Keratinocyte (primary cell): ENCODE data around the gene ERMARD. TPM values are rescaled to one million over a fixed set of nuclear protein-coding genes. Genes with fewer than 3 reads are reported as not detected.

Source experiments
- DNase-seq: peaks from one replicate; pipeline ENCODE4 v3.0.0-alpha.2; 2011; ENCODE audit warnings: low read depth, missing footprints, low spot score
- FAIRE-seq: peaks from 2 replicates; lab custom pipeline; 2011; peaks lifted over from hg19 to GRCh38; lab: Jason Lieb, UNC
- H2AFZ ChIP-seq: 2 replicates; pipeline ENCODE4 v1.6.0; 2012; ENCODE audit warnings: low read length, control low read depth, inconsistent platforms; ENCODE audit not compliant: control insufficient read depth
- H3K27ac ChIP-seq: 2 replicates; pipeline ENCODE4 v1.5.1; 2011; ENCODE audit warnings: low read length; ENCODE audit not compliant: control insufficient read depth, insufficient read depth
- H3K27me3 ChIP-seq: 3 replicates; pipeline ENCODE4 v1.6.0; 2011; ENCODE audit warnings: low read length; ENCODE audit not compliant: control insufficient read depth, insufficient read depth; ENCODE audit errors: extremely low read depth
- H3K36me3 ChIP-seq, 2 experiments: 2 replicates in 1 of 2; 3 replicates in 1 of 2; pipeline ENCODE4 v1.5.1; 2011; ENCODE audit warnings: low read length in 2 of 2, mild to moderate bottlenecking in 1 of 2; ENCODE audit not compliant: control insufficient read depth in 2 of 2, insufficient read depth in 2 of 2; ENCODE audit errors: extremely low read depth in 1 of 2
- H3K4me1 ChIP-seq: 3 replicates; pipeline ENCODE4 v1.5.1; 2011; ENCODE audit warnings: low read length; ENCODE audit not compliant: control insufficient read depth, insufficient read depth; ENCODE audit errors: extremely low read depth
- H3K4me2 ChIP-seq: 3 replicates; pipeline ENCODE4 v1.6.0; 2011; ENCODE audit warnings: low read depth, low read length; ENCODE audit not compliant: control insufficient read depth, insufficient read depth; ENCODE audit errors: extremely low read depth
- H3K4me3 ChIP-seq, 3 experiments: fragments of 200-600 bp in 1 of 3; sonication (generic) in 1 of 3; 2 replicates in 2 of 3; 3 replicates in 1 of 3; pipeline ENCODE4 v1.5.1; 2011 to 2016; ENCODE audit warnings: low read length in 3 of 3, mild to moderate bottlenecking in 3 of 3, control low read depth in 2 of 3, inconsistent platforms in 1 of 3, low read depth in 1 of 3, mixed read lengths in 1 of 3, mixed run types in 1 of 3, moderate library complexity in 1 of 3; ENCODE audit not compliant: control insufficient read depth in 2 of 3, insufficient read depth in 2 of 3; ENCODE audit errors: extremely low read depth in 1 of 3
- H3K79me2 ChIP-seq: 2 replicates; pipeline ENCODE4 v1.6.0; 2012; ENCODE audit warnings: low read length; ENCODE audit not compliant: control insufficient read depth, insufficient read depth
- H3K9ac ChIP-seq: 3 replicates; pipeline ENCODE4 v1.6.0; 2011; ENCODE audit warnings: low read length; ENCODE audit not compliant: control insufficient read depth, insufficient read depth; ENCODE audit errors: extremely low read depth
- H3K9me1 ChIP-seq: 3 replicates; pipeline ENCODE4 v1.6.0; 2011; ENCODE audit warnings: low read length; ENCODE audit not compliant: control insufficient read depth, insufficient read depth; ENCODE audit errors: extremely low read depth
- H3K9me3 ChIP-seq: 2 replicates; pipeline ENCODE4 v1.5.1; 2012; ENCODE audit warnings: low read depth, low read length; ENCODE audit not compliant: control insufficient read depth
- H4K20me1 ChIP-seq: 3 replicates; pipeline ENCODE4 v1.6.0; 2011; ENCODE audit warnings: low read length; ENCODE audit not compliant: control insufficient read depth, insufficient read depth; ENCODE audit errors: extremely low read depth
- CTCF ChIP-seq, 3 experiments: IDR thresholded peaks in 1 of 3; conservative IDR thresholded peaks in 1 of 3; optimal IDR thresholded peaks in 1 of 3; 2 replicates in 2 of 3; 3 replicates in 1 of 3; pipeline versions ENCODE3 to v1.5.1; 2011; ENCODE audit warnings: low read length in 3 of 3, mild to moderate bottlenecking in 3 of 3, moderate library complexity in 2 of 3, control low read depth in 1 of 3, inconsistent platforms in 1 of 3; ENCODE audit not compliant: insufficient read depth in 2 of 3; ENCODE audit errors: extremely low read depth in 1 of 3
- EZH2 ChIP-seq: IDR thresholded peaks from one replicate; pipeline ENCODE4 v1.6.1; 2012; ENCODE audit warnings: inconsistent platforms, mild to moderate bottlenecking, low read length, moderate library complexity
- dilution Hi-C: fragments of 300-500 bp; cut with MboI; formaldehyde crosslinking; loops from one replicate; pipeline ENCODE4 v1.7.0; 2020; ENCODE audit warnings: low sequenced_read_pairs; ENCODE audit not compliant: extremely low pct_ligation_motif_present
- polyA plus RNA-seq, 5 experiments: library from polyadenylated mRNA; depleted of rRNA in 3 of 5; stranded (reverse) in 3 of 5; stranded (forward) in 1 of 5; unstranded in 1 of 5; fragments of >200 nt; gene quantifications; 1 replicate in 1 of 5; 2 replicates in 3 of 5; 3 replicates in 1 of 5; pipeline versions ENCODE4 v1.2.1 to v1.2.3, GENCODE V29; 2011 to 2012; ENCODE audit warnings: missing spikeins in 2 of 5, low read depth in 1 of 5, low replicate concordance in 1 of 5

The ERMARD gene
- polyA plus RNA-seq, 1 donor (not counting 4 experiments of a cell fraction or from before 2014, with no cell fraction given) = 37.9 TPM

- no peak overlapping the region for H3K9ac ChIP-seq
- no peaks in the 10 kb centered on the region for H3K9me3 ChIP-seq
- H2AFZ ChIP-seq = no peak overlapping the region
- H3K27me3 ChIP-seq = no peaks in the 10 kb centered on the region
- peaks cover 18% of the 10 kb centered on the region for H3K79me2 ChIP-seq
- TF ChIP-seq EZH2 = no peak
- TF ChIP-seq CTCF (optimal IDR thresholded peaks at IDR 0.05 in 1 of 3, IDR thresholded peaks at IDR 0.05 in 1 of 3, conservative IDR thresholded peaks at IDR 0.05 in 1 of 3; ENCODE audit: extremely low read depth in 1 of 3, insufficient read depth in 2 of 3, low read length in 3 of 3) = no peak
- H3K4me1 ChIP-seq = peaks cover 13% of the 10 kb centered on the region
- DNase-seq = no peak
- H3K4me3 ChIP-seq = no peak overlapping the region
- dilution Hi-C loops = no loop called here
- H3K4me2 ChIP-seq = no peak overlapping the region
- H3K27ac ChIP-seq = no peak overlapping the region
- FAIRE-seq = no peak
- H4K20me1 ChIP-seq = no peaks in the 10 kb centered on the region
- H3K36me3 ChIP-seq = peaks cover 5% of the 10 kb centered on the region in 2 experiments
- H3K9me1 ChIP-seq = no peaks in the 10 kb centered on the region
These were observed 3.7 kb downstream of the ERMARD start for GRCh38 chr6:169755162-169755561.

GRCh38 chr6:169763308-169763707 lies 11.9 kb downstream of the ERMARD start:
- DNase-seq (no peak), FAIRE-seq (no peak)
- no peaks in the 10 kb centered on the region for H4K20me1 ChIP-seq
- H3K4me1 ChIP-seq = no peaks in the 10 kb centered on the region
- TF ChIP-seq CTCF (optimal IDR thresholded peaks at IDR 0.05 in 1 of 3, IDR thresholded peaks at IDR 0.05 in 1 of 3, conservative IDR thresholded peaks at IDR 0.05 in 1 of 3; ENCODE audit: extremely low read depth in 1 of 3, insufficient read depth in 2 of 3, low read length in 3 of 3) = no peak
- TF ChIP-seq EZH2 = no peak
- no peak overlapping the region for H3K4me3 ChIP-seq
- H3K79me2 ChIP-seq = no peaks in the 10 kb centered on the region
- H3K27me3 ChIP-seq = no peaks in the 10 kb centered on the region
- no peak overlapping the region for H3K27ac ChIP-seq
- H3K9me3 ChIP-seq = no peaks in the 10 kb centered on the region
- no peak overlapping the region for H3K4me2 ChIP-seq
- dilution Hi-C loops = no loop called here
- no peaks in the 10 kb centered on the region for H3K9me1 ChIP-seq
- no peak overlapping the region for H2AFZ ChIP-seq
- no peak overlapping the region for H3K9ac ChIP-seq
- peaks cover 20 to 34% of the 10 kb centered on the region in 2 experiments for H3K36me3 ChIP-seq
